HepG2 (cell line): ENCODE data around the gene PREP. TPM values are rescaled to one million over a fixed set of nuclear protein-coding genes. Genes with fewer than 3 reads are reported as not detected.

Experiments
- ATAC-seq: fragments of 200-7000 bp; cut with Tn5 transposase; 3 replicates; pipeline ENCODE4 v1.9.1; 2020; ENCODE audit warnings: mild to moderate bottlenecking, moderate library complexity
- BruUV-seq: library from RNA; stranded (reverse); fragments of 400-500 nt; replicated peaks from 2 replicates; lab custom pipeline; 2021; lab: Mats Ljungman, UMichigan
- CTCF ChIA-PET: fragments of 300-600 bp; formaldehyde crosslinking; extraction: SDS; loops from one replicate; lab custom pipeline; 2021; ENCODE audit warnings: low total read pairs, inconsistent platforms, low intra/inter-chr PET ratio; lab: Yijun Ruan, JAX
- POLR2A ChIA-PET: fragments of 350-600 bp; sonication (Branson Sonifier 250); formaldehyde crosslinking; loops from one replicate; lab custom pipeline; 2020; ENCODE audit warnings: antibody characterized with exemption, inconsistent platforms; lab: Yijun Ruan, JAX
- DNase-seq: peaks from one replicate; pipeline ENCODE4 v3.0.0-alpha.2; 2015; ENCODE audit warnings: low spot score
- FAIRE-seq: peaks from 3 replicates; lab custom pipeline; 2011; peaks lifted over from hg19 to GRCh38; lab: Jason Lieb, UNC
- H2AFZ ChIP-seq: one replicate; pipeline ENCODE4 v1.6.1; 2011; ENCODE audit warnings: low read length, inconsistent platforms
- H3K27ac ChIP-seq: fragments of 300-600 bp; 3 replicates; pipeline ENCODE4 v1.8.0; 2011; ENCODE audit warnings: mixed run types, mild to moderate bottlenecking, mixed read lengths, low read length, inconsistent platforms; ENCODE audit not compliant: insufficient read depth; ENCODE audit errors: extremely low read length
- H3K27me3 ChIP-seq, 2 experiments: fragments of 200-600 bp in 1 of 2; 2 replicates in 1 of 2; 3 replicates in 1 of 2; pipeline versions ENCODE4 v1.6.0 to v1.8.0; 2011; ENCODE audit warnings: low read length in 2 of 2, mild to moderate bottlenecking in 2 of 2, moderate library complexity in 2 of 2, inconsistent platforms in 1 of 2; ENCODE audit not compliant: insufficient read depth in 2 of 2, control insufficient read depth in 1 of 2
- H3K36me3 ChIP-seq, 2 experiments: fragments of 200-600 bp in 1 of 2; replicated peaks in 1 of 2; 2 replicates in 1 of 2; 3 replicates in 1 of 2; pipeline versions ENCODE4 v1.5.1 to v1.8.0; 2011; ENCODE audit warnings: low read length in 2 of 2, inconsistent platforms in 1 of 2; ENCODE audit not compliant: insufficient read depth in 2 of 2, control insufficient read depth in 1 of 2
- H3K4me1 ChIP-seq: 2 replicates; pipeline ENCODE4 v1.5.1; 2012; ENCODE audit warnings: low read length, inconsistent platforms; ENCODE audit not compliant: insufficient read depth
- H3K4me2 ChIP-seq: 2 replicates; pipeline ENCODE4 v1.6.0; 2011; ENCODE audit warnings: low read depth, low read length, inconsistent platforms
- H3K4me3 ChIP-seq, 3 experiments: fragments of 200-600 bp in 1 of 3; sonication (generic), shearing (Covaris generic) in 1 of 3; replicated peaks in 1 of 3; 2 replicates each; pipeline ENCODE4 v1.5.1; 2011 to 2016; ENCODE audit warnings: low read length in 3 of 3, inconsistent platforms in 2 of 3, low read depth in 2 of 3, mild to moderate bottlenecking in 2 of 3, control low read depth in 1 of 3, mixed read lengths in 1 of 3; ENCODE audit not compliant: insufficient read depth in 1 of 3
- H3K79me2 ChIP-seq: one replicate; pipeline ENCODE4 v1.6.1; 2011; ENCODE audit warnings: low read length, inconsistent platforms; ENCODE audit not compliant: insufficient read depth
- H3K9ac ChIP-seq: 2 replicates; pipeline ENCODE4 v1.6.0; 2011; ENCODE audit warnings: mild to moderate bottlenecking, low read depth, low read length, inconsistent platforms; ENCODE audit not compliant: insufficient read depth
- H3K9me3 ChIP-seq: 2 replicates; pipeline ENCODE4 v1.5.1; 2012; ENCODE audit warnings: mild to moderate bottlenecking, low read length
- H4K20me1 ChIP-seq: 2 replicates; pipeline ENCODE4 v1.6.0; 2011; ENCODE audit warnings: inconsistent platforms, mild to moderate bottlenecking, low read length, moderate library complexity; ENCODE audit not compliant: insufficient read depth
- ELF1 ChIP-seq: sonication (generic); formaldehyde crosslinking; IDR thresholded peaks from 2 replicates; pipeline ENCODE4 v1.4.0; 2020; ENCODE audit warnings: missing genetic modification reagents
- HMGA1 ChIP-seq: sonication (generic); formaldehyde crosslinking; conservative IDR thresholded peaks from 2 replicates; pipeline ENCODE4 v1.4.0; 2020; ENCODE audit warnings: missing genetic modification reagents
- RBFOX2 ChIP-seq: fragments of 200-400 bp; formaldehyde crosslinking; IDR thresholded peaks from 2 replicates; pipeline ENCODE4 v1.6.1; 2017; ENCODE audit warnings: low read depth, mild to moderate bottlenecking, low read length
- SATB2 ChIP-seq: sonication (generic); formaldehyde crosslinking; IDR thresholded peaks from 2 replicates; pipeline ENCODE4 v1.5.0; 2020; ENCODE audit warnings: missing genetic modification reagents
- U2AF2 ChIP-seq: fragments of 200-400 bp; formaldehyde crosslinking; IDR thresholded peaks from 2 replicates; pipeline ENCODE4 v1.6.1; 2017; ENCODE audit warnings: low read depth, mild to moderate bottlenecking, low read length
- ZBTB20 ChIP-seq: sonication (generic); formaldehyde crosslinking; IDR thresholded peaks from 2 replicates; pipeline ENCODE4 v1.8.1; 2023; ENCODE audit warnings: missing genetic modification reagents, low read depth, mild to moderate bottlenecking, borderline replicate concordance
- ZBTB3 ChIP-seq: sonication (generic); formaldehyde crosslinking; IDR thresholded peaks from 2 replicates; pipeline ENCODE4 v1.4.0; 2020; ENCODE audit warnings: low read depth, mild to moderate bottlenecking, moderate library complexity, missing genetic modification reagents, borderline replicate concordance
- ZFYVE20 ChIP-seq: sonication (generic); formaldehyde crosslinking; IDR thresholded peaks from 2 replicates; pipeline ENCODE4 v1.8.0; 2023; ENCODE audit warnings: low read depth, mild to moderate bottlenecking, moderate library complexity, missing genetic modification reagents, borderline replicate concordance
- ZIK1 ChIP-seq: sonication (generic); formaldehyde crosslinking; IDR thresholded peaks from 2 replicates; pipeline ENCODE4 v1.5.0; 2020; ENCODE audit warnings: mild to moderate bottlenecking, low read depth, missing genetic modification reagents, borderline replicate concordance
- ZNF143 ChIP-seq: sonication (generic); formaldehyde crosslinking; IDR thresholded peaks from 2 replicates; pipeline ENCODE4 v1.4.0; 2020; ENCODE audit warnings: missing genetic modification reagents
- ZNF550 ChIP-seq: sonication (generic); formaldehyde crosslinking; IDR thresholded peaks from 2 replicates; pipeline ENCODE4 v1.4.0; 2020; ENCODE audit warnings: mild to moderate bottlenecking, missing genetic modification reagents, borderline replicate concordance
- ZSCAN9 ChIP-seq: IDR thresholded peaks from 2 replicates; pipeline ENCODE4 v1.6.1; 2016; ENCODE audit warnings: borderline replicate concordance
- WGBS: methylation state at CpG from one replicate; pipeline ENCODE4 v1.1.6; 2017; ENCODE audit warnings: low lambda C conversion rate; 5-methylcytosine and 5-hydroxymethylcytosine counted together
- in situ Hi-C: cut with HindIII; loops from 2 replicates; pipeline ENCODE4 v1.10.0; 2017; ENCODE audit warnings: low pct_unique_long_range_greater_than_20kb; ENCODE audit not compliant: extremely low pct_ligation_motif_present
- intact Hi-C: fragments of 100-400 bp; cut with micrococcal nuclease; formaldehyde crosslinking; loops from one replicate; pipeline ENCODE4 v1.10.0; 2022; ENCODE audit not compliant: unreplicated experiment
- polyA plus RNA-seq, 8 experiments: library from polyadenylated mRNA; depleted of rRNA in 3 of 8; stranded (reverse) in 7 of 8; unstranded in 1 of 8; fragments of >200 nt; fragmentation: Illumina TruSeq in 4 of 8; extraction: Trizol in 4 of 8; gene quantifications; 2 replicates each; pipeline versions ENCODE4 v1.2.1 to v1.2.3, GENCODE V29; 2011 to 2016; ENCODE audit warnings: low read depth in 4 of 8, missing spikeins in 1 of 8, mixed read lengths in 1 of 8; ENCODE audit not compliant: insufficient read depth in 1 of 8
- total RNA-seq, 5 experiments: library from RNA; depleted of rRNA; stranded (reverse); fragments of >200 nt; fragmentation: Illumina TruSeq; extraction: Trizol; gene quantifications; 2 replicates each; pipeline ENCODE4 v1.2.3, GENCODE V29; 2016; ENCODE audit warnings: low read depth in 1 of 5
- TF ChIP-seq, protein P1 (sequence below): fragments of 450-650 bp; IDR thresholded peaks from 2 replicates; pipeline ENCODE4 v1.6.1; 2017
- TF ChIP-seq, protein P2 (sequence below): sonication (generic); formaldehyde crosslinking; IDR thresholded peaks from 2 replicates; pipeline ENCODE4 v1.5.0; 2020; ENCODE audit warnings: missing genetic modification reagents
- TF ChIP-seq, protein P3 (sequence below): sonication (generic); formaldehyde crosslinking; IDR thresholded peaks from 2 replicates; pipeline ENCODE4 v1.4.0; 2020; ENCODE audit warnings: missing genetic modification reagents, borderline replicate concordance
- TF ChIP-seq, protein P4 (sequence below): IDR thresholded peaks from 2 replicates; pipeline ENCODE4 v1.6.1; 2016
- TF ChIP-seq, protein P5 (sequence below): sonication (generic); formaldehyde crosslinking; IDR thresholded peaks from 2 replicates; pipeline ENCODE4 v1.4.0; 2020; ENCODE audit warnings: missing genetic modification reagents

The PREP gene
- total and polyA plus RNA-seq, 2 of the 13 experiments (the other 11 are each of a cell fraction or from before 2014, with no cell fraction given) = 12.6 to 15.9 TPM

DNA sequence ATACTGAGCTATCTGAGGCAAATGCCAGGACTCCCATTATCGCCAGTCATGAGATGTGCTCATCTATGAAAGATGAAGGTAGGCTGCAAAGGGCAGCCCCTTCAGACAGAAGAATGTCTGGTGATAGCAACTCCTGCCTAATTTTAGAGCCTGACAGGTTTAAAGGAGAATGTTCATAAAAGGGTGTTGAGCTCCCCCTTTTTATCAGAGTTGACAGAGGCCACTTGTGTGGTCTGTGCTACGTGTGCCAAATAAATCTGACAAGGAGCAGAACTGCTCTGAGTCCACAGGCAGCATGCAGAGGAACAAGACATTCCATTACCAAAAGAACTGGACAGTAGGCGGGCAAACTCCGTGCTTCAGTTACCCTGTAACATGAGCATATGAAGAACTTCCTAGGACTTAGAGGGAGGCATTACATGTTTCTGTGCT lies 101.8 kb downstream of the PREP start:
- FAIRE-seq = no peak
- in situ Hi-C loops = no loop called here
- Histone ChIP-seq H2AFZ (no peak overlapping the region), H3K9me3 (no peaks in the 10 kb centered on the region), H3K27ac (no peak overlapping the region), H3K4me1 (no peaks in the 10 kb centered on the region), H3K36me3 (peaks cover 0 to 21% of the 10 kb centered on the region in 2 experiments; a peak in 1 of 5 replicates), H3K4me3 (no peak overlapping the region), H3K9ac (no peak overlapping the region)
- no TSS peak for BruUV-seq
- CTCF ChIA-PET = no interaction called here
- WGBS = 90% methylated on average over 4 of the region's 4 CpGs
- TF ChIP-seq ELF1 (CRISPR knock-in tag) (no peak), RBFOX2 (no peak), ZNF550 (no peak), ZBTB20 (CRISPR knock-in tag) (no peak), ZFYVE20 (CRISPR knock-in tag) (no peak), ZBTB3 (CRISPR knock-in tag) (no peak), U2AF2 (no peak), ZSCAN9 (no peak), HMGA1 (CRISPR knock-in tag) (no peak), SATB2 (CRISPR knock-in tag) (no peak), ZNF143 (CRISPR knock-in tag) (no peak), ZIK1 (no peak)
- TF ChIP-seq, protein P1, sequence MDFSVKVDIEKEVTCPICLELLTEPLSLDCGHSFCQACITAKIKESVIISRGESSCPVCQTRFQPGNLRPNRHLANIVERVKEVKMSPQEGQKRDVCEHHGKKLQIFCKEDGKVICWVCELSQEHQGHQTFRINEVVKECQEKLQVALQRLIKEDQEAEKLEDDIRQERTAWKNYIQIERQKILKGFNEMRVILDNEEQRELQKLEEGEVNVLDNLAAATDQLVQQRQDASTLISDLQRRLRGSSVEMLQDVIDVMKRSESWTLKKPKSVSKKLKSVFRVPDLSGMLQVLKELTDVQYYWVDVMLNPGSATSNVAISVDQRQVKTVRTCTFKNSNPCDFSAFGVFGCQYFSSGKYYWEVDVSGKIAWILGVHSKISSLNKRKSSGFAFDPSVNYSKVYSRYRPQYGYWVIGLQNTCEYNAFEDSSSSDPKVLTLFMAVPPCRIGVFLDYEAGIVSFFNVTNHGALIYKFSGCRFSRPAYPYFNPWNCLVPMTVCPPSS = no peak
- TF ChIP-seq, protein P2, sequence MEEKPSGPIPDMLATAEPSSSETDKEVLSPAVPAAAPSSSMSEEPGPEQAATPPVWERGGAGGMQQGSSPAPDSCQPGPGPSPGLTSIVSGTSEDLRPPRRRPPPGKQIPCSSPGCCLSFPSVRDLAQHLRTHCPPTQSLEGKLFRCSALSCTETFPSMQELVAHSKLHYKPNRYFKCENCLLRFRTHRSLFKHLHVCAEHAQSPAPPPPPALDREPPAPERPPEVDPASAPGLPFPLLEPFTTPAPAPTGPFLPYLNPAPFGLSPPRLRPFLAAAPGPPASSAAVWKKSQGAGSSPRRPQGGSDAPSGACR (CRISPR knock-in tag) = no peak
- TF ChIP-seq, protein P3, sequence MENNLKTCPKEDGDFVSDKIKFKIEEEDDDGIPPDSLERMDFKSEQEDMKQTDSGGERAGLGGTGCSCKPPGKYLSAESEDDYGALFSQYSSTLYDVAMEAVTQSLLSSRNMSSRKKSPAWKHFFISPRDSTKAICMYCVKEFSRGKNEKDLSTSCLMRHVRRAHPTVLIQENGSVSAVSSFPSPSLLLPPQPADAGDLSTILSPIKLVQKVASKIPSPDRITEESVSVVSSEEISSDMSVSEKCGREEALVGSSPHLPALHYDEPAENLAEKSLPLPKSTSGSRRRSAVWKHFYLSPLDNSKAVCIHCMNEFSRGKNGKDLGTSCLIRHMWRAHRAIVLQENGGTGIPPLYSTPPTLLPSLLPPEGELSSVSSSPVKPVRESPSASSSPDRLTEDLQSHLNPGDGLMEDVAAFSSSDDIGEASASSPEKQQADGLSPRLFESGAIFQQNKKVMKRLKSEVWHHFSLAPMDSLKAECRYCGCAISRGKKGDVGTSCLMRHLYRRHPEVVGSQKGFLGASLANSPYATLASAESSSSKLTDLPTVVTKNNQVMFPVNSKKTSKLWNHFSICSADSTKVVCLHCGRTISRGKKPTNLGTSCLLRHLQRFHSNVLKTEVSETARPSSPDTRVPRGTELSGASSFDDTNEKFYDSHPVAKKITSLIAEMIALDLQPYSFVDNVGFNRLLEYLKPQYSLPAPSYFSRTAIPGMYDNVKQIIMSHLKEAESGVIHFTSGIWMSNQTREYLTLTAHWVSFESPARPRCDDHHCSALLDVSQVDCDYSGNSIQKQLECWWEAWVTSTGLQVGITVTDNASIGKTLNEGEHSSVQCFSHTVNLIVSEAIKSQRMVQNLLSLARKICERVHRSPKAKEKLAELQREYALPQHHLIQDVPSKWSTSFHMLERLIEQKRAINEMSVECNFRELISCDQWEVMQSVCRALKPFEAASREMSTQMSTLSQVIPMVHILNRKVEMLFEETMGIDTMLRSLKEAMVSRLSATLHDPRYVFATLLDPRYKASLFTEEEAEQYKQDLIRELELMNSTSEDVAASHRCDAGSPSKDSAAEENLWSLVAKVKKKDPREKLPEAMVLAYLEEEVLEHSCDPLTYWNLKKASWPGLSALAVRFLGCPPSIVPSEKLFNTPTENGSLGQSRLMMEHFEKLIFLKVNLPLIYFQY (CRISPR knock-in tag) = no peak
- TF ChIP-seq, protein P4, sequence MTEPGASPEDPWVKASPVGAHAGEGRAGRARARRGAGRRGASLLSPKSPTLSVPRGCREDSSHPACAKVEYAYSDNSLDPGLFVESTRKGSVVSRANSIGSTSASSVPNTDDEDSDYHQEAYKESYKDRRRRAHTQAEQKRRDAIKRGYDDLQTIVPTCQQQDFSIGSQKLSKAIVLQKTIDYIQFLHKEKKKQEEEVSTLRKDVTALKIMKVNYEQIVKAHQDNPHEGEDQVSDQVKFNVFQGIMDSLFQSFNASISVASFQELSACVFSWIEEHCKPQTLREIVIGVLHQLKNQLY (CRISPR knock-in tag) = no peak
- TF ChIP-seq, protein P5, sequence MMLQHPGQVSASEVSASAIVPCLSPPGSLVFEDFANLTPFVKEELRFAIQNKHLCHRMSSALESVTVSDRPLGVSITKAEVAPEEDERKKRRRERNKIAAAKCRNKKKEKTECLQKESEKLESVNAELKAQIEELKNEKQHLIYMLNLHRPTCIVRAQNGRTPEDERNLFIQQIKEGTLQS (CRISPR knock-in tag) = no peak
- TF ChIP-seq, all 625 proteins: peak for 0
- Histone ChIP-seq H3K4me2 (no peak overlapping the region), H3K27me3 (no peaks in the 10 kb centered on the region), H4K20me1 (no peaks in the 10 kb centered on the region), H3K79me2 (no peaks in the 10 kb centered on the region)
- POLR2A ChIA-PET = no interaction called here
- intact Hi-C loops = no loop called here
- ATAC-seq = no peak
- DNase-seq = no peak
